Muscle layer of duodenum (tissue), 2 donors: ENCODE data around the gene BCCIP.

ENCODE experiments used
- H3K27ac ChIP-seq: one replicate; pipeline ENCODE4 v1.7.0; 2013; ENCODE audit warnings: mild to moderate bottlenecking, low read length
- H3K27me3 ChIP-seq: one replicate; pipeline ENCODE4 v1.7.0; 2013; ENCODE audit warnings: low read depth, mild to moderate bottlenecking, control low read depth, low read length
- H3K36me3 ChIP-seq, 2 donors: one replicate each; pipeline ENCODE4 v1.7.0; 2013; ENCODE audit warnings: low read length in 2 of 2, control low read depth in 1 of 2, mild to moderate bottlenecking in 1 of 2; ENCODE audit not compliant: insufficient read depth in 2 of 2, control insufficient read depth in 1 of 2
- H3K4me1 ChIP-seq, 2 donors: one replicate each; pipeline ENCODE4 v1.7.0; 2013; ENCODE audit warnings: low read length in 2 of 2, mild to moderate bottlenecking in 2 of 2, control low read depth in 1 of 2, moderate library complexity in 1 of 2; ENCODE audit not compliant: insufficient read depth in 2 of 2, control insufficient read depth in 1 of 2
- H3K4me3 ChIP-seq, 2 donors: one replicate each; pipeline ENCODE4 v1.7.0; 2013; ENCODE audit warnings: low read length in 2 of 2, low read depth in 1 of 2, mild to moderate bottlenecking in 1 of 2
- H3K9me3 ChIP-seq, 2 donors: one replicate each; pipeline ENCODE4 v1.7.0; 2013; ENCODE audit warnings: low read length in 2 of 2, control low read depth in 1 of 2, mild to moderate bottlenecking in 1 of 2; ENCODE audit not compliant: control insufficient read depth in 1 of 2
- donor health status: healthy.

The BCCIP gene

DNA sequence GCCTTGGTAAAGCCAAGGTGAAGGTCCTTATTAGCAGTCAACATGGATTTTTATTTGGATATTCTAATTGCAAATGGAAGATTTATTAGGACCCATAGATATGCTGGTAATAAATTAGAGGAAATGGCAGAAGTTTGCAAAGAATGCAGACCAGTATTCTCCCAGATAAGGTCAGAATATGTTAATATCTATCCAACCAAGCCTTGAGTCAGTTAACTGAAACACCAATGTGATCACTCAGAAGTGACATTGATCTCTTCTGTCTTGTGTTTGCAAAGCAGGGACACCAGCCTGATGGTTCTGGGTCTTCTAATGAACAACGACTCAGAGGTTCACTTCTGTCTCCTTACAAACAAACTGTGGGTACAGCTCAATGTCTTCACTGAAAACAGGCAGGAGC lies 21.8 kb upstream of the BCCIP start:
- Histone ChIP-seq H3K27me3 (no peaks in the 10 kb centered on the region), H3K9me3 (no peaks in the 10 kb centered on the region), H3K27ac (no peak overlapping the region), H3K4me1 (no peaks in the 10 kb centered on the region), H3K36me3 (peaks cover 39 to 72% of the 10 kb centered on the region in 2 donors), H3K4me3 (no peak overlapping the region)

DNA sequence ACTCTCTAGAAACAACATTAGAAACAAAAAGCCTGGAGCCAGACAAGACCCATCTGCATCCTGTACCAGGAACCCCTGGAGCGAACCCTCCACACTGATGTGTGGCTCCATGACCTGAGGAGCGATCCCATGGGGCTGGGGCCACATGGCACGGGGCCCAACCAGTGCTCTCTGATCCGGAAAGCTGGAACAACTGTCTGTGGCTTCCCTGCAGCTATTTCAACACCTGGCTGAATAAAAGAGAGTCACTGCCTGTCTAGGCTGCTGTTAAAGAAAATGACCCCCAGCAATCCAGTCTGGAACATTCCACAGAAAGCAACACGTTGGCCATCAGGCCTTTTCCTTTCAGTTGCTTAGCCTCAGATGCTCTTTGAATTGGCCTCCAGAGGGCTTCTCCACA lies 21.2 kb upstream of the BCCIP start:
- H3K4me1 ChIP-seq: no peaks in the 10 kb centered on the region
- H3K4me3 ChIP-seq: no peak overlapping the region
- no peak overlapping the region for H3K27ac ChIP-seq
- no peaks in the 10 kb centered on the region for H3K27me3 ChIP-seq
- H3K9me3 ChIP-seq: no peaks in the 10 kb centered on the region
- peaks cover 37 to 74% of the 10 kb centered on the region in 2 donors for H3K36me3 ChIP-seq

DNA sequence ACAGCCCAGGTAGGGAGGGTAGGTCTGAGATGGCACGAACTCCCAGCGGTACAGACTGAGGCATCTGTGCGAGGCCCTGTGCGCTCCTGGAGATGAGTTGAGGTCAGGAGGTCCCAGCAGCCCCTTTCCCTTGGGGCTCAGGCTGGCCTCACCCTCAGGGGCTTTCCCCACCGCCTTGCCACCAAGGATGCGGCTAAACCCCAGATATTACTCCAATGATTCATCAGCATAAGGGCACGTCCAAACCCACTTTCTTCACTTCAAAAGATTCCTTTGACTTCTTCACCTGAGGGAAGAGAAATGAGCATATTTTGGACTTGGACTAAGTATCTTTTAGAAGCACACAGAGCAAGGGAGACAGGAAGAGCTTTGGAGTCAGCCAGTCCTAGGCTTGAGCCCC lies 20.6 kb upstream of the BCCIP start:
- Histone ChIP-seq H3K36me3 (peaks cover 34 to 74% of the 10 kb centered on the region in 2 donors), H3K4me3 (no peak overlapping the region), H3K9me3 (no peaks in the 10 kb centered on the region), H3K27me3 (no peaks in the 10 kb centered on the region), H3K4me1 (no peaks in the 10 kb centered on the region), H3K27ac (no peak overlapping the region)

DNA sequence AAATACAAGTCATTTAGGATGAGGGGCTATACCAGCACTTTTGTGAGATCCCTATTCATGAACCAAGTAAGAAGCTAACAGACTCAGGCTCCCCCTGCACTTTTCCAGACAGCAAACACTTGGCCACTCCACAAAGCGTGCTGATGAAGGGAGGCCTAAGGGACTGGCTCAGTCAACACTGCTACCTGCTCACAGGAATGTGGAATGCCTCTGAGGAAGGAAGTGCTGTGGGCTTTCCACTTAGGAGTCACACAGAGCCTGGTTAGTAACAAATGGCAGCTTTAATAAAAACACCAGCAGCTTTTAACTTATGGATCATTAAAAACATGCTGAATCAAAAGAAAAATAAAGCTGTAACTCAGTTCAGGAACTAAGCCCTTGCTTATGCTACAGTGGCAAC lies 15.3 kb upstream of the BCCIP start:
- H3K36me3 ChIP-seq: peaks cover 37 to 69% of the 10 kb centered on the region in 2 donors
- H3K9me3 ChIP-seq: no peaks in the 10 kb centered on the region
- H3K4me1 ChIP-seq: no peaks in the 10 kb centered on the region

DNA sequence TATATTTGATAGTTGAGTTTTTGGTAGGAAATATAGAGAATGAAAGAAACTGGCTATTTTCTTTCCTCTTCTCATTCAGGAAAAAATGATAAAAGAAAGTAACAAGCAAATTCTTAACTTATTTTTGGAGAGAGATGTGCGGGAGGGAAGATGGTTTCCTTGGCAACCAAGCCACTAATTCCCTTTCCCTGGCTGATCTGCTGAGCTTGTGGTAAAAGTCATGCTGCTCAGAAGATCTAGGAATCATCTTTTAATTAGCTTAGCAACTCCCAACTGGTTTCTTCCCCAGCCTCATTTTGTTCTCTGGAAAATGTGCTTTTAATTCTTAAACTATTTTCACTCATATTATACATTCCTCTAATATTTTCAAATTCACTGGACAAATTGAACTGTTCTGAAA lies 12.1 kb upstream of the BCCIP start:
- Histone ChIP-seq H3K9me3 (no peaks in the 10 kb centered on the region), H3K4me1 (no peaks in the 10 kb centered on the region), H3K4me3 (no peak overlapping the region), H3K36me3 (peaks cover 57 to 66% of the 10 kb centered on the region in 2 donors), H3K27me3 (no peaks in the 10 kb centered on the region), H3K27ac (no peak overlapping the region)

More for the DNA sequence above, 15.3 kb upstream of the BCCIP start:
- Histone ChIP-seq H3K27ac (no peak overlapping the region), H3K27me3 (no peaks in the 10 kb centered on the region), H3K4me3 (no peak overlapping the region)

DNA sequence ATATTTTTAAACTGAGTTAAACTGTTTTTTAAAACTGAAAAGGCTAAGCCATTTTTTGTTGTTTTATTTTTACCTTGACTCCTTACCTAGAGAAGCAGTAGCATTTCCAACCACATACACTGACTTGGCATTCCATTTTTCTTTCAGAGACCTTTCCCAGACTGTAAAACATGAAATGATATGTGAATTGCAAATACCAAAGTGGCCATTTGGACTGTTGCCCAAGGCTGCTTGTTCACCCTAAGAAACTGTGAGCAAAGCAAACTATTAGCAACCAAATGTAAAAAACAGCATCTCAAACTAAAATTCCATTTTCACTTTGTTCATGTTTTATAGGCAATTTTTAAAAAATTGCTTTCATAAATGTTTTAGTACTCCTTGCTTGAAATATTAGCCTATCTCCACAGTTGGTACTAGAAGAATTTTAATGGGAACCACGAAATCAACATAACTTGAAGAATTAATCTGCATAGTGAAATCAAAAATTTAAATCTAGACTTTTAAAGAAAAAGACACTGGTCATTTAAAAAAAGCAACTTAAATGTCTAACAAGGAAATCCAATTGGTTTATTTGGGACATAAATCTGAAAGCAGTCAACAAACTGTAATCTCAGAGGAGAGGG lies 11.1 kb upstream of the BCCIP start:
- peaks cover 49 to 57% of the 10 kb centered on the region in 2 donors for H3K36me3 ChIP-seq
- no peaks in the 10 kb centered on the region for H3K9me3 ChIP-seq
- H3K4me3 ChIP-seq: no peak overlapping the region
- no peaks in the 10 kb centered on the region for H3K27me3 ChIP-seq
- no peaks in the 10 kb centered on the region for H3K4me1 ChIP-seq
- no peak overlapping the region for H3K27ac ChIP-seq

DNA sequence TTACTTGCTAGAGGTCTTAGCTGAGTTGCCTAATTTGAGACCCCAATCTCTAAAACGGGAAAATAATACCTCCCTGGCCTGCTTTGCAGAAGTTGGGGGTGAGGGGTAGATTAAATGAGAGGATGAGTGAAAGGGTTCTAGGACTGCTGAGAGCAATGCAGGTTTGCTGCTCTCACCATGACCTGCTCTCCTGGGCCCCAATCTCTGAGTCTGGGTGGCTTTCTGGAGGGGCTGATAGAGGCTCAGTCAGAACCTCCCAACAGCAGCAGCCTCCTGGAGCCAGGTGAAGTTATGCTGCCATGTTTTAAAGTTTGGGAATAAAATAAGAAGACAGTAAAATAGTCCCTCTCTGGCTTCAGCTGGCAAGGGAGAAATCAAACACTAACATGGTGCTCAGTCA lies 7.6 kb upstream of the BCCIP start:
- no peaks in the 10 kb centered on the region for H3K4me1 ChIP-seq
- no peaks in the 10 kb centered on the region for H3K9me3 ChIP-seq
- H3K4me3 ChIP-seq: no peak overlapping the region
- no peaks in the 10 kb centered on the region for H3K27me3 ChIP-seq
- peaks cover 29 to 30% of the 10 kb centered on the region in 2 donors for H3K36me3 ChIP-seq
- H3K27ac ChIP-seq: no peak overlapping the region

DNA sequence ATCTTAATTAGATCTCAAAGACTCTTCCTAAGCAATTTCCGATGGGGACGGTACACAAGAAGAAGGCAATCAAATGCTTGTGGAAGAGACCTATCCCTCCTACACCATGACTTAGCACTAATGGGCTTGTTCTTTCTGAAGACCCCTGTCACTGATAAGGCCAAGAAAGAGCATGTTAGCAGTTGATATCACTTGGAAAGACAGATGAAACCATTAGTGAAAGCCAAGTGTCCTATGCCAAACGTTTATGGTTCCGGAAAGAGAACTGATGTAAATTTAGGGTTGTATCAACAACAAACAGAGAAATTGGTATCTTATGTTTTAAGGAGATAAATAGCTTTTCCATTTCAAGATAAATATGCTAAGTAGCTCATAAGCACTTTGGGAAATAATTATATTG lies 6.8 kb upstream of the BCCIP start:
- H3K27ac ChIP-seq: no peak overlapping the region
- peaks cover 5 to 7% of the 10 kb centered on the region in 2 donors for H3K4me1 ChIP-seq
- no peaks in the 10 kb centered on the region for H3K9me3 ChIP-seq

DNA sequence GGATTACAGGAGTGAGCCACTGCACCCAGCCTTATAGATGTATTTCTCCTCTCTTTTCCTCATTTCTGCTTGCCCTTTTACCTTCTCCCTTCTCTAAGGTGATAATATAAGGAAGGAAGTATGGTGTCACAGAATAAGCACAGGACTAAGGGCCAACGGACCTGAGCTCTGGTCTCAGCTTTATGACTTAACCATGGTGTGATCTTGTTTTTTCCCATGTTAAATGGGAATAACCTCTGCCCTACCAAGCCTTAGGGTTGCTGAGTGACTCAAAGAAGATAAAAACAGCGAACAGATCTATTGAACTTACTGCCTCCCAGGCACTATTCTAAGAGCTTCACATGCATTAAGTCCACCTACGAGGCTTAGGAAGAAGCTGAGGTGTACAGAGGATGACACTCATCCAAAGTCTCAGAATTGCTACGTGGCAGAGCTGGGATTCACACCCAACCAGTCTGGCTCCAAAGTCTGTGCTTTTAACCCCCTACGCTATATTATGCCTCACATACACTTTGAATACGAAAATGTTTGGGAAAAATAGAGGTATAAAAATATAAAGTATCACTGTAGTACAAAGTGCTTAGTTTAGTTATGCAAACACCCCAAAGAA lies 5.9 kb upstream of the BCCIP start:
- peaks cover 23 to 26% of the 10 kb centered on the region in 2 donors for H3K36me3 ChIP-seq
- no peaks in the 10 kb centered on the region for H3K9me3 ChIP-seq
- no peak overlapping the region for H3K27ac ChIP-seq
- no peaks in the 10 kb centered on the region for H3K27me3 ChIP-seq
- peaks cover 11 to 14% of the 10 kb centered on the region in 2 donors for H3K4me1 ChIP-seq
- no peak overlapping the region for H3K4me3 ChIP-seq

More for the DNA sequence above, 6.8 kb upstream of the BCCIP start:
- H3K27me3 ChIP-seq: no peaks in the 10 kb centered on the region
- no peak overlapping the region for H3K4me3 ChIP-seq
- peaks cover 23 to 26% of the 10 kb centered on the region in 2 donors for H3K36me3 ChIP-seq

DNA sequence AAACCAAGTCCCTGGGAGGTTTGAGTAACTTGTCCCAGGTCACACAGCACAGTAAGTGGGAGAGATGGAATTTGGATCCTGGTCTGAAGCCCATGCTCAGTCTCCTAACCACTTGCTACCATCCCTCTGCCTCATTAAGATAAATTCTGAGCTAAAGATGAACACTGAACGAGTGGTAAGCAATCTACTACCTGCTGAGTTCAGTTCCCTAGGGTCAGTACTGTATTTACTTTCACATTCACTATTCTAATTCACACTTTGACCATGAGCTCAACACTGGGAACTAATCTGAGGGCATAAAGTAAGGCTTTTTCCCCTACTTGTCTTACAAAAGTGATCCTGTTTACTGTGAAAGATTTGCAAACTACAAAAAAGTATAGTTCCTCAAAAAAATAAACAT lies 2.6 kb upstream of the BCCIP start:
- H3K27me3 ChIP-seq: no peaks in the 10 kb centered on the region
- no peak overlapping the region for H3K4me3 ChIP-seq
- H3K27ac ChIP-seq: no peak overlapping the region
- no peaks in the 10 kb centered on the region for H3K9me3 ChIP-seq
- peaks cover 25 to 33% of the 10 kb centered on the region in 2 donors for H3K4me1 ChIP-seq
- peaks cover 2 to 3% of the 10 kb centered on the region in 2 donors for H3K36me3 ChIP-seq

DNA sequence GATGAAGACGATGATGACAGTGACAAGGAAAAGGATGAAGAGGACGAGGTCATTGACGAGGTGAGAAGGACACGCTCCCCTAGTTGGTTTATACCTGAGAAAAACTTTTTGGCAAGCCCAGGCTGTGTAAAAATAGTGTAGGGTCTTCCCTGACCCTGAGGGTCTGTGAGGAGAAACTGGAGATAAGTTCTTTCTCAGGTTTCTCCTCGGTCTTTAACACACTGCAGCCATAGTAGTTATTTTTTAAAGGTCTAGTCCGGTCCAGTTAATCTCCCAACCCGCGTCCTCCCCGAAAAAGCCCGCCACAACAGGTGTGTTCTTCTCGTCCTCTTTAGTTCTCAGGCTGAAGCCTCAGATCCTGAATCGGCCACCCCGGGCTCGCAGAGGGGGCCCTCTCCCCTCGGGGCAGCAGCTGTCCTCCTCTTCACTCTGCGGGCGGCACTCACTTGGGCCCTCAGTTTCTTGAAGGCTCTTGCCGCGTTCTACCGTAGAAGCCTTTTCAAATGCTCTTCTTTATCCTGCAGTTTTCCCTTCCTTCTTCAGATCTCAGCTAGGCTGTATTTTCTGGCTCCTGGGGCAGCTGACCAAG lies 411 bp downstream of the BCCIP start:
- peaks cover 25 to 35% of the 10 kb centered on the region in 2 donors for H3K4me1 ChIP-seq
- peak overlapping the region; percentile 96 for H3K27ac ChIP-seq
- no peaks in the 10 kb centered on the region for H3K27me3 ChIP-seq

More for the DNA sequence above, 411 bp downstream of the BCCIP start:
- H3K36me3 ChIP-seq: peaks cover 20 to 22% of the 10 kb centered on the region in 2 donors
- no peaks in the 10 kb centered on the region for H3K9me3 ChIP-seq
- peak overlapping the region; percentile 100 for H3K4me3 ChIP-seq
